Right atrium auricular region (tissue), 2 donors: ENCODE data around the gene PODXL2. TPM values are rescaled to one million over a fixed set of nuclear protein-coding genes. Genes with fewer than 3 reads are reported as not detected.
"Not testable (repeated sequence)": the region's sequence is repeated elsewhere in the genome, so short reads cannot be mapped to it uniquely, and the experiment has no call there.

Source experiments
- DNase-seq: peaks from one replicate; pipeline ENCODE4 v3.0.0-alpha.2; 2019; ENCODE audit warnings: low spot score
- H3K27ac ChIP-seq, 2 donors: fragments of 200-600 bp; sonication (generic); 1 replicate in 1 of 2; 2 replicates in 1 of 2; pipeline ENCODE4 v1.5.1; 2016 to 2019
- H3K27me3 ChIP-seq, 2 donors: fragments of 200-600 bp; sonication (generic); one replicate each; pipeline versions ENCODE4 v1.5.1 to v1.6.0; 2017 to 2019
- H3K36me3 ChIP-seq: fragments of 200-600 bp; sonication (generic); one replicate; pipeline ENCODE4 v1.5.1; 2016
- H3K4me1 ChIP-seq, 2 donors: fragments of 200-600 bp; sonication (generic); one replicate each; pipeline versions ENCODE4 v1.5.1 to v1.6.0; 2017 to 2019
- H3K4me3 ChIP-seq, 2 donors: fragments of 200-600 bp; sonication (generic); 1 replicate in 1 of 2; 2 replicates in 1 of 2; pipeline ENCODE4 v1.5.1; 2017 to 2019; ENCODE audit warnings: mild to moderate bottlenecking in 1 of 2, moderate library complexity in 1 of 2
- H3K9me3 ChIP-seq, 2 donors: fragments of 200-600 bp; sonication (generic); one replicate each; pipeline ENCODE4 v1.5.1; 2019
- total RNA-seq, 2 donors: library from RNA; depleted of rRNA; stranded (reverse); fragments of >200 nt; gene quantifications; one replicate each; pipeline ENCODE4 v1.1.0, GENCODE V29; 2016
- TF ChIP-seq, protein P1 (sequence below), 2 donors: fragments of 200-600 bp; sonication (generic); IDR thresholded peaks; one replicate each; pipeline ENCODE4 v1.5.1; 2019; ENCODE audit warnings: antibody characterized with exemption in 2 of 2

PODXL2 gene
- total RNA-seq, 2 donors from 2014 or later = 1.9 to 2.9 TPM

DNA sequence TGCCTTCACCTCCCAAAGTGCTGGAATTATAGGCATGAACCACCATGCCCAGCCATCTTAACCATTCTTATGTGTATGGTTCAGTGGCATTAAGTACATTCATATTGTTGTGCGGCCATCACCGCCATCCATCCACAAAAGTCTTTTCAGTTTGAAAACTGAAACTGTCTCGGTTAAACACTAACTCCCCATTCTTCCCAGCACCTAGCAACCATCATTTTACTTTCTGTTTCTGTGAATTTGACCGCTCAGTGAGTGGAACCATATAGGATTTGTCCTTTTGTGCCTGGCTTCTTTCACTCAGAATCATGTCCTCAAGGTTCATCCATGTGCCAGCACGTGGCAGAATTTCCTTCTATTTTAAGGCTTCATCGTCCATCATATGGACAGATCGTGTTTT is 24.9 kb upstream of the PODXL2 start:
- Histone ChIP-seq H3K9me3 (no peaks in the 10 kb centered on the region), H3K4me1 (peaks cover 0 to 14% of the 10 kb centered on the region in 2 donors), H3K4me3 (no peak overlapping the region), H3K27me3 (no peaks in the 10 kb centered on the region), H3K36me3 (peaks cover 14% of the 10 kb centered on the region), H3K27ac (no peak overlapping the region)
- no peak for DNase-seq
- TF ChIP-seq, protein P1, sequence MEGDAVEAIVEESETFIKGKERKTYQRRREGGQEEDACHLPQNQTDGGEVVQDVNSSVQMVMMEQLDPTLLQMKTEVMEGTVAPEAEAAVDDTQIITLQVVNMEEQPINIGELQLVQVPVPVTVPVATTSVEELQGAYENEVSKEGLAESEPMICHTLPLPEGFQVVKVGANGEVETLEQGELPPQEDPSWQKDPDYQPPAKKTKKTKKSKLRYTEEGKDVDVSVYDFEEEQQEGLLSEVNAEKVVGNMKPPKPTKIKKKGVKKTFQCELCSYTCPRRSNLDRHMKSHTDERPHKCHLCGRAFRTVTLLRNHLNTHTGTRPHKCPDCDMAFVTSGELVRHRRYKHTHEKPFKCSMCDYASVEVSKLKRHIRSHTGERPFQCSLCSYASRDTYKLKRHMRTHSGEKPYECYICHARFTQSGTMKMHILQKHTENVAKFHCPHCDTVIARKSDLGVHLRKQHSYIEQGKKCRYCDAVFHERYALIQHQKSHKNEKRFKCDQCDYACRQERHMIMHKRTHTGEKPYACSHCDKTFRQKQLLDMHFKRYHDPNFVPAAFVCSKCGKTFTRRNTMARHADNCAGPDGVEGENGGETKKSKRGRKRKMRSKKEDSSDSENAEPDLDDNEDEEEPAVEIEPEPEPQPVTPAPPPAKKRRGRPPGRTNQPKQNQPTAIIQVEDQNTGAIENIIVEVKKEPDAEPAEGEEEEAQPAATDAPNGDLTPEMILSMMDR (IDR thresholded peaks at IDR 0.05) = no peak

DNA sequence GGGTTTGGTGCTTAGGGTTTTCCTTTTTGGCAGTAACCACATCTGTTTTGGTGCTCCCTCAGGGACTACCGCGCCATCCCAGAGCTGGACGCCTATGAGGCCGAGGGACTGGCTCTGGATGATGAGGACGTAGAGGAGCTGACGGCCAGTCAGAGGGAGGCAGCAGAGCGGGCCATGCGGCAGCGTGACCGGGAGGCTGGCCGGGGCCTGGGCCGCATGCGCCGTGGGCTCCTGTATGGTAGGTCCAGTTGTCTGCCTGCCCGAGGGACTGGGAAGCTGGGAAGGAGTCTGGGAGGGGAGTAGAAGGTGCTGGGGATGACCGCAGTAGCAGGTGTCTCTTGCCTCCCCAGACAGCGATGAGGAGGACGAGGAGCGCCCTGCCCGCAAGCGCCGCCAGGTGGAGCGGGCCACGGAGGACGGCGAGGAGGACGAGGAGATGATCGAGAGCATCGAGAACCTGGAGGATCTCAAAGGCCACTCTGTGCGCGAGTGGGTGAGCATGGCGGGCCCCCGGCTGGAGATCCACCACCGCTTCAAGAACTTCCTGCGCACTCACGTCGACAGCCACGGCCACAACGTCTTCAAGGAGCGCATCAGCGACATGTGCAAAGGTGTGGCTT is 24.3 kb upstream of the PODXL2 start:
- H3K4me1 ChIP-seq = peaks cover 0 to 10% of the 10 kb centered on the region in 2 donors
- H3K27ac ChIP-seq = no peak overlapping the region
- H3K9me3 ChIP-seq = no peaks in the 10 kb centered on the region
- H3K27me3 ChIP-seq = no peaks in the 10 kb centered on the region
- TF ChIP-seq, protein P1 (IDR thresholded peaks at IDR 0.05) = no peak
- DNase-seq = no peak
- peaks cover 14% of the 10 kb centered on the region for H3K36me3 ChIP-seq
- no peak overlapping the region for H3K4me3 ChIP-seq

DNA sequence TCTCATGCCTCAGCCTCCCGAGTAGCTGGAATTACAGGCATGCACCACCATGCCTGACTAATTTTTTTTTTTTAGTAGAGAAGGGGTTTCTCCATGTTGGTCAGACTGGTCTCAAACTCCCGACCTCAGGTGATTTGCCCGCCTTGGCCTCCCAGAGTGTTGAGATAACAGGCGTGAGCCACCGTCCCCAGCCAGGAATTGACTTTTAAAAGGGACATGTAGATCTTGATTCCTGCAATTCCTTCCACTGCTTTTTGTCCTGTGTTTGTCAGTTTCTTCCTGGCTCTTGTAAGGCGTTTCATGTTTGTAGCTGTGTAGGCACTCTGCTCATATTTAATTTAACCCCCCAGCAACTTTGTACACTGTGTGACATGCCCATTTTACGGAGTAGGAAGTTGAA is 23.4 kb upstream of the PODXL2 start:
- DNase-seq, H3K4me3 ChIP-seq, H3K9me3 ChIP-seq, H3K27ac ChIP-seq, H3K27me3 ChIP-seq: not testable (repeated sequence)
- Histone ChIP-seq H3K4me1 (peaks cover 0 to 10% of the 10 kb centered on the region in 2 donors), H3K36me3 (peaks cover 16% of the 10 kb centered on the region)

DNA sequence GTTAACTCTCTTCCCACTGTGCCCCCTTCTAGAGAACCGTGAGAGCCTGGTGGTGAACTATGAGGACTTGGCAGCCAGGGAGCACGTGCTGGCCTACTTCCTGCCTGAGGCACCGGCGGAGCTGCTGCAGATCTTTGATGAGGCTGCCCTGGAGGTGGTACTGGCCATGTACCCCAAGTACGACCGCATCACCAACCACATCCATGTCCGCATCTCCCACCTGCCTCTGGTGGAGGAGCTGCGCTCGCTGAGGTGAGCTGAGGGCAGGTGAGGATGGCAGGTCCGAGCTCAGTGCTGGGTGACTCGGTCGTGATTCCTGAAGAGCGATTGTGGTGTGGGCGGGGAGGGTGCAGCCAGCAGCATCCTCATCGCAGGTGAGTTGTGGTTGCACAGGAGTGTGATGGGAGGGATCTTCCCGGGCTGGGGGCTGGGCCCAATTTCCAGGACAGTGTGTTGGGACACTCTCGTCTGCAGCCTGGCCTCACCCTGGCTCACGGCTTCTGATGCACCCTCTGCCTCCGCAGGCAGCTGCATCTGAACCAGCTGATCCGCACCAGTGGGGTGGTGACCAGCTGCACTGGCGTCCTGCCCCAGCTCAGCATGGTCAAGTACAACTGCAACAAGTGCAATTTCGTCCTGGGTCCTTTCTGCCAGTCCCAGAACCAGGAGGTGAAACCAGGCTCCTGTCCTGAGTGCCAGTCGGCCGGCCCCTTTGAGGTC is 22.7 kb upstream of the PODXL2 start:
- no peak overlapping the region for H3K4me3 ChIP-seq
- H3K27me3 ChIP-seq = no peaks in the 10 kb centered on the region
- H3K27ac ChIP-seq = no peak overlapping the region
- no peak for DNase-seq
- H3K36me3 ChIP-seq = peaks cover 18% of the 10 kb centered on the region
- TF ChIP-seq, protein P1 (IDR thresholded peaks at IDR 0.05) = no peak
- H3K4me1 ChIP-seq = peaks cover 0 to 10% of the 10 kb centered on the region in 2 donors
- no peaks in the 10 kb centered on the region for H3K9me3 ChIP-seq

DNA sequence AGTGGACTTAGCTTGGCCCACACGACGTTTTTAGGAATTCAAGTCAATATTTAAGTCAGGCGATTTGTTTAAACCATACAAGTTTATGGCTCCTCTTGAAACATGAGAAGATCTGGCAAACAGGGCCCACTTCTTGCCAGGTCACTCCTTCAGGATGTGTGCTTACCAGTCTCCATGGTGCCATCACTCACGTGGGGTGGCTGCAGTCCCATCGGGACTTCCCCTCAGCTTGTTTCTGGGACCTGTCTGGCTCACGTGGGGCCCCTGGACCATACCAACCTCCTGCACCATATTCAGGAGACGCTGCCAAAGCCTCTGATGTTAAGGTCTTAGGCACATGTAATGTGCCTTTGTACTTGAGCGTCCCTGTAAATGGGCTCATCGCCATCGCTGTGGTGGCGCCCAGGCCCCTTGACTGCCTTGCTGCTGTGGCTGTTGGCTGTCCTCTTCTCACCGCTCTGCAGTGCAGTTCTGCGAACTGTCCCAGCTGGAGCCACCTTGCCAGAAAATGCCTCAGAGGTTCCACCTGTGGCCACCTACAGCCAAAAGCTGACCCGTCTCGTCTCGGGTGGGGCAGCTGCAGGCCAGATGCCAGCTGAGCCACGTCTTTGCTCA is 21.9 kb upstream of the PODXL2 start:
- no peak overlapping the region for H3K27ac ChIP-seq

More for the DNA sequence above, 21.9 kb upstream of the PODXL2 start:
- TF ChIP-seq, protein P1 (IDR thresholded peaks at IDR 0.05) = no peak
- H3K9me3 ChIP-seq = no peaks in the 10 kb centered on the region
- peaks cover 18% of the 10 kb centered on the region for H3K36me3 ChIP-seq
- no peak for DNase-seq
- peaks cover 0 to 10% of the 10 kb centered on the region in 2 donors for H3K4me1 ChIP-seq
- H3K4me3 ChIP-seq = no peak overlapping the region
- no peaks in the 10 kb centered on the region for H3K27me3 ChIP-seq
